ENCODE measurements around the gene ZBTB7C. TPM values are rescaled to one million over a fixed set of nuclear protein-coding genes. Genes with fewer than 3 reads are reported as not detected.

The ZBTB7C gene
- total and polyA plus RNA-seq, 2 of the 4 experiments (the other 2 are of a cell fraction) = not detected

- ChIA-PET POLR2A (ENCODE audit: unreplicated experiment) (no interaction called here), CTCF (interaction anchor here (0.8 to 1.0 kb wide), 2 partner anchors 11 kb away, joined by 3 read pairs; no protein-coding TSS in a partner anchor)
- intact Hi-C loops (cut with micrococcal nuclease) = no loop called here
- Histone ChIP-seq H2BK20ac (ENCODE audit: low read depth, low read length) (no peak overlapping the region), H3K27me3 (ENCODE audit: control insufficient read depth, insufficient read depth, low read length) (peaks cover 31% of the 10 kb centered on the region), H2AFZ (replicated peaks; ENCODE audit: low read length, poor library complexity) (peak overlapping the region; percentile 88), H3K14ac (replicated peaks; ENCODE audit: low read depth, low read length) (no peak overlapping the region), H4K91ac (ENCODE audit: insufficient read depth, low read depth, low read length) (no peak overlapping the region), H3K4me1 (ENCODE audit: control insufficient read depth, insufficient read depth, low read length) (no peaks in the 10 kb centered on the region), H3K23ac (ENCODE audit: low read depth, low read length) (no peak overlapping the region), H2BK120ac (ENCODE audit: low read depth, low read length) (no peak overlapping the region), H2AK5ac (ENCODE audit: low read depth, low read length) (no peak overlapping the region), H3K4me2 (ENCODE audit: low read depth, low read length) (no peak overlapping the region; the same call in 1 of the 2 replicates), H3K18ac (ENCODE audit: low read depth, low read length) (no peak overlapping the region), H4K5ac (ENCODE audit: low read depth, low read length) (no peak overlapping the region), H2BK15ac (ENCODE audit: low read depth, low read length) (no peak overlapping the region), H3K9me3 (ENCODE audit: control insufficient read depth, insufficient read depth, low read length) (no peaks in the 10 kb centered on the region), H3K36me3 (ENCODE audit: control insufficient read depth, insufficient read depth, low read length) (no peaks in the 10 kb centered on the region), H3K9me1 (ENCODE audit: insufficient read depth, low read length) (0 out of 2 replicates have a peak, but pooled peaks cover 2% of the 10 kb centered on the region), H3K4me3 (ENCODE audit: insufficient read depth, low read depth, low read length) (no peak overlapping the region), H3K56ac (ENCODE audit: extremely low read depth, insufficient read depth, low read length) (no peak overlapping the region), H3K27ac (ENCODE audit: insufficient read depth, low read length) (no peak overlapping the region), H3K4ac (ENCODE audit: low read depth, low read length) (no peak overlapping the region), H2AK9ac (replicated peaks; ENCODE audit: low read depth, low read length, poor library complexity) (no peak overlapping the region), H2BK5ac (ENCODE audit: low read depth, low read length, poor library complexity, severe bottlenecking) (no peak overlapping the region), H4K8ac (ENCODE audit: low read depth in 2 of 2, low read length in 2 of 2) (no peak overlapping the region), H3K9ac (ENCODE audit: low read depth, low read length) (no peak overlapping the region), H4K20me1 (ENCODE audit: insufficient read depth, low read length) (no peaks in the 10 kb centered on the region), H3K79me1 (ENCODE audit: low read depth in 1 of 2, low read length in 2 of 2) (no peaks in the 10 kb centered on the region)
- no TSS peak for BruUV-seq (replicated peaks)
- no peak for TF ChIP-seq FOS (IDR thresholded peaks at IDR 0.05; ENCODE audit: low read depth, low read length)
- ATAC-seq (ENCODE audit: low read depth) = no peak
- DNase-seq = no peak
- dilution Hi-C loops (cut with HindIII; ENCODE audit: low sequenced_read_pairs, unreplicated experiment) = no loop called here
- in situ Hi-C loops (cut with MboI; ENCODE audit: low sequenced_read_pairs) = no loop called here
- no CpG with 5 or more reads among the region's 10 CpGs for WGBS, 2 experiments (ENCODE audit: extremely low coverage in 2 of 2, insufficient read length in 1 of 2)
These were observed 401.8 kb downstream of the ZBTB7C start for GRCh38 chr18:48007381-48007780.
